HG03354 (cell line): Measurements from ENCODE around the gene MLST8.

Source experiments
- ATAC-seq: cut with Tn5 transposase; IDR thresholded peaks from one replicate; pipeline ENCODE4 v1.9.1; 2021; ENCODE audit warnings: mild to moderate bottlenecking; ENCODE audit not compliant: unreplicated experiment, poor library complexity, severe bottlenecking

MLST8 gene

DNA sequence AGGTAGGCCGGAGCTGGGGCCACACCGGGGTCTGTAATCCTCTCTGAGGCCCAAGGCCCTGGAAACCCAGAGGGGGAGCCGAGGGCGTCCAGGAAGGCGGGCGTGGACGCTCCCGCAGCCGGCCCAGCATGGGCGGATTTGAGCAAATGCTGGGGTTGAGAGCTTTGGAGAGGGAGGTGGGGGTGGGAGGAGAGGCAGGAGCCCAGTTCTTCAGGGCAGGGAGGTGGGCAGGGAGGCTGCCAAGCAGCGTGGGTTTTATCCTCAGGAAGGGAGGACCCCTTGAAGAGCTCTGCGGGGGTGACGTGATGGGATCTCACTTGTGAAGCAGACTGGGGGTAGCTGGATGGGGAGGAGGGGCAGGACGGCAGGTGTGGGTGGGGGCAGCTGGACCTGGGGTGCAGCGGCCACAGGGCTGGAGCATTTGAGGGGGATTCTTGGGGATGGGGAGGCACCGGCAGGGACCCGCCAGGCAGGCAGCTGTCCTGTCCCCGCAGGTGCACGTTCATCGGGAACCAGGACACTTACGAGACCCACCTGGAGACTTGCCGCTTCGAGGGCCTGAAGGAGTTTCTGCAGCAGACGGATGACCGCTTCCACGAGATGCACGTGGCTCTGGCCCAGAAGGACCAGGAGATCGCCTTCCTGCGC, 32.4 kb upstream of the MLST8 start:
- ATAC-seq, result no peak

DNA sequence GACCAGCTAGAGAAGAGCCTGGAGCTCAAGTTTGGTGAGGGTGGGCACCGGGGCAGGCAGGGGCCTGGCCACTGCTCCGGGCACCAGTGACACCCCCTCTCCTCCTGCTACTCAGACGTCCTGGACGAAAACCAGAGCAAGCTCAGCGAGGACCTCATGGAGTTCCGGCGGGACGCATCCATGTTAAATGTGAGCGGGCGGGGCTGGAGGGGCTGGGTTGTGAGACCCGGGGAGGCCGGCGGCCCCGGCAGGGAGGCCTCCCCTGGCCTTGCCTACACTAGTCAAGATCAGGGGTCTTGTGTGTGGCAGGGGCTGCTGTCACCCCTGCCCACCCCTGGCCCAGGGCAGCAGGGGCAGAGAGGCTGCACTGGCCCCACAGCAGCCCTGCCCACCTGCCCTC, 31.9 kb upstream of the MLST8 start:
- no peak for ATAC-seq

DNA sequence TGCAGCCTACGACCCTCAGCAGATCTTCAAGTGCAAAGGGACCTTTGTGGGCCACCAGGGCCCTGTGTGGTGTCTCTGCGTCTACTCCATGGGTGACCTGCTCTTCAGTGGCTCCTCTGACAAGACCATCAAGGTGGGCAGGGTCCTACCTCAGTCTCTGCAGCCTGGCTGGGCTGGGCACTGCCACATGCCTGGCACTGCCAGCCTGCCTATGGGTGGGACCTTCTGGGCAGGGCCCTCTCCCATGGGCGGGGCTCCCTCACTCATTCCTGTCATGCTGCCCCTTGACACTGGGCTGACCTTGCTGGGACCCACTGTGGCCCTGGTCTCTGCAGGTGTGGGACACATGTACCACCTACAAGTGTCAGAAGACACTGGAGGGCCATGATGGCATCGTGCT, 31.3 kb upstream of the MLST8 start:
- ATAC-seq, result no peak

DNA sequence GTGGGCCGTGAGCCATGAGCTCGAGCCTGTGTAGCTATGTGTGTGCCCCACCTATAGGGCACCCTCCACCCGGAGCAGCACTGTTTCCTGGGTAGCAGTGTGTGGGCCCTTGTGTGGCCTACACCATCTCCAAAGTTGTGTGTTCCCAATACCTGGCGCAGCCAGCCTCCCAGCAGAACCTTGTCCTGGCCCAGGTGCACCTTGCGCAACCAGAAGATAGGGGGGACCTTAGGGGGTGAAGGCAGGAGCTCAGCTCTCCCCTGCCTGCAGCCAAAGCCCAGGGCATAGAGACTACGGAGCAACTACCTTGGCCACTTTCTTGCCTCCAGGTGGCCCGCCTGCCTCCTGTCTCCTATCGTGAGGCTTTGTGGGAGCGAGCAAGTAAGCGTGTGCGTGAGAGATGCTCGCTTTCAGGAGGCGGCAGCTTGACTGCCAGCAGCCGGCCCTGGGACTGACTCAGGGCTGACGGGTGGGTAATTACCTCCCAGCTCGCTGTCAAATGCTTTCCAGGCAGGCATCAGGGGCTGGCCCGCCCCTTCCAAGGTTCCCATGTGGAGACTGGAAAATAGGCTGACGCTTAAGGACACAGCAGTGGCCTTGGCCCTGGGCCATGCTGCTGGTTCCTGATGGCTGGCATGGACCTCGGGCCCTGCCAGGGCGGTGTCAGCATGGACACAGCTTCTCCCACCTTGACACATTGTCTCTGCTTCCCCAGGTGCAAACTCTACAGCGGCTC, 30.7 kb upstream of the MLST8 start:
- ATAC-seq, result no peak

- no peak for ATAC-seq
Observed at GRCh38 chr16:2175454-2175853, 29.8 kb upstream of the MLST8 start.

DNA sequence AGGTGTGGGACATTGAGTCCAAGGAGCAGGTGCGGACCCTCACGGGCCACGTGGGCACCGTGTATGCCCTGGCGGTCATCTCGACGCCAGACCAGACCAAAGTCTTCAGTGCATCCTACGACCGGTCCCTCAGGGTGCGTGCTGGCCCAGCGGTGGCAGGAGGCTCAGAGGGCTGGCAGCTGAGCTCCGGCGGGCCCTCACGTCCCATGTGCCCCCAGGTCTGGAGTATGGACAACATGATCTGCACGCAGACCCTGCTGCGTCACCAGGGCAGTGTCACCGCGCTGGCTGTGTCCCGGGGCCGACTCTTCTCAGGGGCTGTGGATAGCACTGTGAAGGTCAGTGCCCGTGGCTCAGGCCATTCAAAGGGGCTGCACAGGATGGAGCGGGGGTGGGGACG, 29.2 kb upstream of the MLST8 start:
- no peak for ATAC-seq

DNA sequence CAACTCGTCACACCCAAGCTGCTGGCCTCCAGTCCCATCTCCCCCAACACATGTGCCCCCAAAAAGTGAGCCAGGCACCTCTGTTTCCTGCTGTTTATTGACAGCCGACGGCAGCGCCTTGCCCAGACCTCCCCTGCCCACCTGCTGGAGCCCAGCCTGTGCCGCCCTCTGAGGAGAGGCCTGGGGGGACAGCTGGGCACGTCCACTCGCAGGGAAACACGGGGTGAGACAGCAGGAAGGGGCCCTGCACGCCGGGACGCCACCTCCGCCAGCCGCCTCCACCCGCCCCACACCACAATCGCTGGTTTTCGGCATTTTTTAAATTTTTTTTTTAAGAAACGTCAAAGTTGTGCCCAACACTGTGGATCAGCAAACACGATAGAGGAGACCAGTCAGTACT, 28.2 kb upstream of the MLST8 start:
- ATAC-seq, result no peak

DNA sequence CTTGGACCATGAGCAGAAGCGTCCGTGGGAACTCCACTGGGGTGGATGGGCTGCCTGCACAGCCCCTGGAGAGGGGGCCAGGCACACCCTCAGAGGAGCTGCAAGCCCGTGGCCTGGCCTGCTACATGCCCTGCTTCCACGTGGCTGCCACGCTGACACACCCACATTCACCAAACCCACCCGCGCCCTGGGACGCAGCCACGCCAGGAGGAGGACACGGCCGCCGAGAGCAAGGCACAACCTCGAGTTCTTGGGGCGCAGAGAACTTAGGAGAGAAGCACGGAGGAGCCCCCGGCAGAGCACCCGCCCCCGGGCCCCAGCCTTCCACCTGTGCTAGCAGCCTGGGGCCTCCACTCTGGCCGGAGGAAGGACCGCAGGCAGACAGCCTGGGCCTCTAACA, 27.7 kb upstream of the MLST8 start:
- ATAC-seq, result no peak

DNA sequence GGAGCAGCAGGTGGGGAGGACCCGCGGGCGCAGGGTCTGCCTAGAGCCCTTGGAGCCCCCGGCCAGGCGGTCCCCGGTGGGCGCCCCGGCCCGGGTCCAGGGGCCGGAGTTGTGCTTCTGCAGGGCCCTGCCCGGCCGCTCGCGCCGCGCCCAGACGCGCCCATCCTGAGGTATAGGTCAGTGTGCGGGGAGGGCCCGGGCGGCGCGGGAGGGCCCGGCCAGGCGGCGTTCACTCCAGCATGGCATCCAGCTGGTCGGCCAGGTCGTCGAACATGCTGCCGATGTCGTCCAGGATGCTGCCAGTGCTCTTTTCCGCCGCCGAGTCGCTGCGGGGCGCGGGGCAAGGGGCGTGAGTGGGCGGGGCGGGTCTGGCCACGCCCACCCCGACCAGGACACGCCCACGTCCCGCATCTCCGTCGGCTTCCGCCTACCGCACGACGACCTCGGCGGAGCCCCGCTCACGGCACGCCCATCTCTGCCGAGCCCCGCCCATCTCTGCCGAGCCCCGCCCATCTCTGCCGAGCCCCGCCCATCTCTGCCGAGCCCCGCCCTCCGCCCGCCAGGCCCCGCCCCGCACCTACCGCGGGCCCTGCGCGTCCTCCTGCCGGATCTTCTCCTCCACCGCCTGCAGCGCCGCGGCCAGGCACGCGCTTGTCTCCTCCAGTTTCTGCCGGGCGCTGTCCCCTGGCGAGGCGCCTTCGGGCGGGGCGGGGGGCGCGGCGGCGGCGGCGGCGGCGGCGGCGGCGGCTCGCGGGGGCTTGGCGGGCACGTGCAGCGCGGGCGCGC, 26.7 kb upstream of the MLST8 start:
- no peak for ATAC-seq

DNA sequence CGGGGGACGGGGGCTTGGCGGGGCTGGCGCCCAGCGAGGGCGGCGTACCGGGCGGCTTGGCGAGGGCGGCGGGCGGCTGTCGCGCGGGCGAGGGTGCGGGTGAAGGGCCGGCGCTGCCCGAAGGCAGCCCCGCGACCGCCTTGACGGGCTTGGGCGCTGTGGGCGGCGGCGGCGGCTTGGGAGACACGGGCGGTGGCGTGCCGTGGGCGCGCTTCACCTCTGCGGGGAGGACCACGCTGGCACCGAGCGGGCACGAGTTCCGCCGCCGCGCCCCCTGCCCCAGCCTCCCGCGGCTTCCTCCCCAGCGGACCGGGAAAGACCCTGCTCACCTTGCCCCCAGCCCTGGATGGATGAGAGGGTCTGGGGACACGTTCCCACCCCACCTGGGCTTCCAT, 26.1 kb upstream of the MLST8 start:
- no peak for ATAC-seq

GRCh38 chr16:2179576-2179975, 25.7 kb upstream of the MLST8 start:
- no peak for ATAC-seq

- no peak for ATAC-seq
Observed at GRCh38 chr16:2180461-2180860, 24.8 kb upstream of the MLST8 start.

DNA sequence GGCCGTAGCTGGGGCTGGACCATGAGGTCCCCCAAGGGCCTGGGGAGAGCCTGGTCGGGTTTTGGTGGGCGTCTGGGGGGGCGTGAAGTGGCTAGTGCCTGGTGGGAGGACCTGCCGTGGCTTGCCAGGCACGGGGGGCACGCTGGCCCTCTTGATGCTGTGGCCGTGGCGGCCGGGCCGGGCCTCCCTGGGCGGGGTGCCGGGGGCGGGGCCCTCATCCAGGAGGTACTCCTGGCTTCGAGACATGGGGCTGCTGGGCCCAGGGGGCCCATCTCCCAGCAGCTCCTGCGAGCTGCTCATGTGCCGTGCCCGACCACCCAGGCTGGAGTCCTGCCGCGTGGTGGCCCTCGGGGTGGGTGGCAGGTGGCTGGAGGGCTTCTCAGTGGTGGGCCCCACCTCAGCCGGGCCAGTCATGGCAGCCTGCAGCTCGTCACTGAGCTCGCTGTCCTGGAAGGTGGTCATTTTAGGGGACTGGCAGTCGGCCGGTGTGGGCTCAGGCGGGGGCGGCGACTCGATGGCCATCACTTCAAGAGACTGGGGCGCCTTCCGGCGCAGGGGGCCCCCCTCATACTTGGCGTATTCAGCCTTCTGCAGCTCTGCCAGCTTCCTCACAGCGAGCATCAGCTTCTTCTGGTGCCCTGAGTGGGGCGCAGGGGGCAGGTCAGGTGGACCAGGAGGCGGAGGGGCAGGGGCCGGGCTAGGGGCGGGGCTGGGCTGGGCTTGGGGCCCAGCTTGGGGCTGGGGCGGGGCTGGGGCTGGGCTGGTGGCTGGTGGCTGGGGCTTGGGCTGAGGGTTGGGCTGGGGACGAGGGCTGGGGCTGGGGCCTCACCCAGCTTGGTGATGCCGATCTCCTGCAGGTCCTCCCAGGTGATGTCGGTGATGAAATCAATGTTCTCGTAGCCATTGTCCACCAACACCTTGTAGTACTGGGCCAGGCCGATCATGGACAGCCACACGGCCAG, 24.0 kb upstream of the MLST8 start:
- no peak for ATAC-seq

- no peak for ATAC-seq
Observed at GRCh38 chr16:2181952-2182351, 23.3 kb upstream of the MLST8 start.

DNA sequence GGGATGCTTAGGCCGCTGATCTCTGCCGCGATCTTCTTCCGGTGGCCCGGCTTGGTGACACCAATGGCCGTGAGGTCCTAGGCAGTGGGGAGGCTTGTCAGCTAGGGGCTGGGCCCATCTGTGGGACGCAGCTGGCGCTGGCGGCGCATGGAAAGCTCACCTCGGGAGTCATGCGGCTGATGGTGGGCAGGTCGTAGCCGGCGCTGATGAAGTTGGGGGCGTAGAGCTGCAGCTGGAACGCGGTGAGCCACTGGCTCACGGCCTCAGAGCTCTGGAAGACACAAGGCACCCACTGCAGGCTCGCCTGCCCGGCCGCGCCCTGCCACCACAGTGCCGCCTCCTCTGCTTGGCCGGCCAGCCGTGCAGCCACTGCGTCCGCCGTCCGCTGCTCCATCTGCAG, 21.6 kb upstream of the MLST8 start:
- no peak for ATAC-seq

- ATAC-seq, result no peak
Observed at GRCh38 chr16:2184346-2184745, 20.9 kb upstream of the MLST8 start.

DNA sequence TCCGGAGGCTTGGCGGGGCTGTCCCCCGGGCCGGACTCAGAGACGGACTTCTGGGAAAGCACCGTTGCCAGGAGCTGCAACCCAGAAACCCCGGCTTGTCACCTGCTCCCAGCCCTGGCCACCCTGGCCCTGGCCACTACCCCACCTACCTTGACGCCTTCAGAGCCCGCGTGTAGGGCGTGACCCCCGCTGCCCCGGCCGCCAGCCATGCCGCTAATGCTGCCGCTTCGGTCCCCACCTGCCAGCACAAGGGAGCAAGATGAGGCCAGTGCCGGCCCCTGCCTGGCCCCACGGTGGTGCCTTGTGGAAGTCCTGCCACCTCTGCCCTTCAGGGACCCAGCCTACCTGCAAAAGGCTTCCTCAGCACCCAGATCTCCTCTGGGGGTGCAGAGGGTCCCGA, 20.3 kb upstream of the MLST8 start:
- no peak for ATAC-seq

DNA sequence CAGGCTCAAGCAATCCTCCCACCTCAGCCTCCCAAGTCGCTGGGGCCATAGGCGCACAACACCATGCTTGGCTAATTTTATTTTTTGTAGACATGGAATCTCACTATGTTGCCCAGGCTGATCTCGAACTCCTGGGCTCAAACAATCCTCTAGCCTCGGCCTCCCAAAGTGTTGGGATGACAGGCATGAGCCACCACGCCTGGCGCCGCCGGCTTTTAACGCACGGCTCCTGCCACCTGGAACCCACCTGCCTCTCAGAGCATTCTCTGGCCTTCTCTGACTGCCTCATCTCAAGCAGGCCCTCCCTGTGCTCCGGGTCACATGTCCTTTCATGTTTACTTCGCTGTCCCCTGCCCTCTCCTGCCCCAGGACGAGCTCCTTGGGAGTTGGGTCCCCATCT, 19.2 kb upstream of the MLST8 start:
- no peak for ATAC-seq

- no peak for ATAC-seq
Observed at GRCh38 chr16:2186505-2186904, 18.7 kb upstream of the MLST8 start.

GRCh38 chr16:2187212-2187611, 18.0 kb upstream of the MLST8 start:
- ATAC-seq, result no peak
